Measurements from ENCODE around the gene MYBPC2.
"Not testable (repeated sequence)": the region's sequence is repeated elsewhere in the genome, so short reads cannot be mapped to it uniquely, and the experiment has no call there.

Gene MYBPC2

DNA sequence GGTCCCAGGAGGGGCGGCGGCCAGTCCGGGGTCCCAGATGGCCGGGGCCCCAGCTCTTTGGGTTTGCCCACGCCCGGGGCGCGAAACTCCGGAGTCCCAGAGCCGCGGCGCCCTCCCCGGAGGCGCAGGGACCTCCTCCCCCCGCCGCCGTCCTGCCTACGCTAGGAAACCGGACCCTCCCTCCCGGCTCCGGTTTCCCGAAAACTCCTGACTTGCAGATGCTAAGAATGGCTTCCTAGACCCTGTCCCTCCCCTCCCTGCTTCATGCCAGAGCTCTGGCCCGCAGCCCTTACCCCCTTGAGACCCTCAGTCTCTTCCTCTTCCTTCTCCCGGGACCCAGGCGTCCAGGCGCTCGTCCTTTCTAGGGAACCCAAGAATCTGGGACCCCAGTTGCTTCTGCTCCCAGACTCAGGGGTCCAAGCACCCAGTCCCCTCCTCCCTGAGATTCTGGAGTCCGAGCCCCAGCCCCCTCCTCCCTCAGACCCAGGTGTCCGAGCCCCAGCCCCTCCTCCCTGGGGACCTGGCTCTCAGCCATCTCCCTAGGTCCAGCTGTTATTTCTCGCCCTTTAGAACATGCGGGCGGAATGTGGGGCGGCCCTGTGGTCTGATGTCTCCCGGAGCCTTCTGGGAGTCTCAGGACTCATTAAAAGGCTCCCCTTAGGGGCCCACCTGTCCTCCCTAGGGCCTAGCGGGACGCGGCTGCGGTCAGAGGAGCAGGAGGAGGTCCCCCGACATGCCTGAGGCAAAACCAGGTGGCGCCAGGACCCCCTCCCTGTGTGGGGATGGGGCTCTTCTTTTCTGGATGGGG is at the start of gene MYBPC2:
TSS of gene MYBPC2 (plus strand) at position 672 of the 808 bp plus-strand sequence. CDS start at position 734, 62 bp downstream.
- DNase-seq = no peak

DNA sequence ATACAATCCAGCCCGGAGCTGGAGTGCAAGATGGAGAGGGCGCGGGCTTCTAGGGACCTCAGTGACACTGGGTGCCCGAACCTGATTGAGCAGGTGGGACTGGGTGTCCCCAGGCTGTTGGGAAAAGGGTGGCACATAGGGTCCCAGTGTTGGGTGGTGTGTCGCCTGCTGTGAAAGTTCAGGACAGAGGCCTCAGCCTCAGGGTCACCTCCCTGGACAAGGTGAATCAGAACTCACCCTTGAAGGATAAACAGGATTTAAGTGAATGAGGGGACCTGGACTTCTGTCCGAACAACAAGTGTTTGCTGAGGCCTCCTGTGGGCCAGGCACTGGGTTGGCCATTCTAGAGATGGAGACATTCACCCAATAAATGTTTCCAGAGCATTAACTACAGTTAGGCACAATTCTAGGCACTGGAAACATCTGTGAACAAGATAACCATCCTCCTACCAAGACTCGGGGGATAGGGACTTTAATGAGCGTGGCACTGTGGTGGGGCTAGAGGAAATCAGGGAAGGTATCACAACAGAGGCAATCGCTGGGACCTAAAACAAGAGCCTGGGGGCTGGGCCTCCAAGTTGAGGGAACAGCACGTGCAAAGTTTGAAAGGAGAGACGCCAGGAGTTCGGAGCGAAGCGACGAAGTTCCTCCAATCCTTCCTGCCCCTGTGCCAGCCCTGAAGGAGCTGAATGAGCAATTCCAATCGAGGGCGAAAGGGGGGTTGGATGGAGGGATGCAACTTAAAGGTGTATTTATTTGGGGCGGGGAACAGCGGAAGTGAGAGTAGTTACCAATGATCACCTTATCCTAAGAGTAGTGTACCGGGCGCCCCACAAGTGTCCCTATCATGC is 49.5 kb upstream of the MYBPC2 start:
- DNase-seq = peak in 1 of 2 experiments; percentile 37

DNA sequence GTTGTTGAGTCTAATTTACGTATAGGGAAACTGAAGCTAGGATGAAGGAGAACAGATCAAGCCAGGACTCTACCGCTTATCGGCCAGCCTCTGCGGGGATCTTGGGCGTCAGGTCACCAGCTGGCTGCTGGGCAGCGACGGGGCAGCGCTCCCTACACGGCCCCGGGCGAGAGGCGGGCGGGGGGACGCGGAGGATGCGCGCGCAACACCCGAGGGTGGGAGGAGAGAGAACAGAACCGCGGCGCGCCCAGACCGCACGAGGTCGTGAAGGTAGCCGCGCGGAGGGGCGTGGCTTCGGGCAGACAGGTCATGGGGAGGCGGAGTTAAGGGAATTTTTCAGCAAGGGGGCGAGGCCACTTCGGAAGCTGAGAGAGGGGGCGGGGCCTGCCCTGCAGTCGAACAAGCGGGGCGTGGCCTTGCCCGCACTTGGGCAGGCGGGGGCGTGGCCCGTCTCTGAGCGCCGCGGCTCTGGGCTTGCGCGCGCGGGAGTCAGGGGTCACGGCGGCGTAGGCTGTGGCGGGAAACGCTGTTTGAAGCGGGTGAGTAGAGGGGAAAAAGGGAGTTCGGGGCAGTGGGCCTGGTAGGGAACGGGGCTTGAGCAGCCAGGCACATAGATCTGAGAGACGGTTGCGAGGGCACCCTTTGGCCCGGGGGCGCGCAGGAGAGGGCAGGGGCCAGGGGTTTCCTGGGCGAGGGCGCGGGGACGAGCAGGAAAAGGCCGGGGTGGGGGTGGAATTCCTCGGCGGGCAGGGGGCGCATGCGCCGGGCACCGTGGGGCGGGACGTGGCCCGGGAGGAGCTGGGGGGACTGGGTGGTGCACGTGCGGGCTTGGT is 48.6 kb upstream of the MYBPC2 start, which contains the start of gene POLD1:
TSS of gene POLD1 (plus strand) at position 496 of the 833 bp plus-strand sequence. CDS start 14,505 bp downstream, outside the sequence.
- peak; percentile 95 to 98 for DNase-seq

DNA sequence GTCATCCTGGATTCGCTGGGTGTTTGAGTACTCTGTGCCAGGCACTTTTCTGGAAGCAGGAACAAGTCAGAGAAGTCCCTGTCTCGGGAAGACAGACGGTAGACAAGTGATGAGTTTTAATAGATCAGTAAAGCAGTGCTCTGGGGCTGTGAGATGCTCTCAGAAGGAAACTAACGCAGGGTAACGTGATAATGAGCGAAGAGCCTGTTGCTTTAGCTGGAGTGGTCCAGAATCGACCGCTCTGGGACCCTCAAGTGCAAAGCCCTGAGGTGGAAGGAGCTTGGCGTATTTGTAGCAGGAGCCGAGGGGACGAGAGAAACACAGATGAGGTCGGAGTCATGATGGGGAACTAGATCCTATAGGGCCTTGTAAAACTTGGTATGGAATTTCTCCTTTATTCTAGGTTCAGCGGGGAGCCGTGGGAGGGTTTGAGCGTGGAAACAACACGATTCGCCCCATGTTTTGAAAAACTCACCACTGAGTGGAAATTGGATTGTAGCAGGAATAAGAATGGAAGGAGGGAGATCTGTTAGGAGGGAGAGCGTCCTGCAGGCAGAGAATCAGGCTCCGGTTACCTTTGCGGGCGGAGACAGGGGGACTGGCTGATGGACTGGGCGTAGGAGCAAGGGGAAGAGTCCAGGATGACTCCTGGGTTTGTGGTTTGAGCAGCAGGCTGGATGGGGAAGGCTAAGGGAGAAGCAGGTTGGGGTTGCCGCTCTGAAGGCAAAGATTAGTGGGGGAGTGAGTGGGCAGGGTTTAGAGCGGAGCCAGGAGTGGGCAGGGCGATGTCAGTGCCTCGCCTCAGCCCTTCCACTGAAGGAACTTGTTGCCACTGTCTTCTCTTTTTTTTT is 47.8 kb upstream of the MYBPC2 start:
- DNase-seq = peak in 1 of 2 experiments; percentile 36

DNA sequence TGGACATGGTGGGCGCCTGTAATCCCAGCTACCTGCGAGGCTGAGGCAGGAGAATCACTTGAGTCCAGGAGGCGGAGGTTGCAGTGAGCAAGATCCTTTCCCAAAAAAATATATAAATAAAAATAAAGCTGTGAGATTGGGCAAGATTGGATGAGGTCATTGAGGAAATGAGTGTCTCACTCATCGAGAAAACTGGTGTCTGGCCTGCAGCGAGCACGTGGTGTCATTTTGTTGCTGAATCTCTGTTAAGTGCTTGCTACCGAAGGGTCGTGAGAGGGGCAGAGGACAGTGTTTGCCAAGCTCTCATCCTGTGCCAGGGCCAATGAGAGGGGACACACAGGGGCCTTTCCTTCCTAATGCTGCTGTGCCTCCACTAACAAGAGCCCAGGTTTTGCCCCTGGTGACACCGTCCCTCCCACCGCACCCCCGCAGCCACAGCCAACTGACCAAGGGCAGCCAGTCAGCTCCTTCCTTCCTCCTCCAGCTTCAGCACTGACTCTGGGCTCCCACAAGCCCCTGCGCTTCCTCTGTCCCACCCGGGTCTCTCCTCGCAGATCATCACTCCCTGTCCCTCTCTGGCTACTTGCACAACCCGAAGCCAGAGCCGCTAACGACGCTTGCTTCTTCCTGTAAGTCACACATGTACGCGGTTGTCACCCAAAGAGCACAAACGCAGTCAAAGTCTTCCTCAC is 45.4 kb upstream of the MYBPC2 start:
- no peak for DNase-seq

DNA sequence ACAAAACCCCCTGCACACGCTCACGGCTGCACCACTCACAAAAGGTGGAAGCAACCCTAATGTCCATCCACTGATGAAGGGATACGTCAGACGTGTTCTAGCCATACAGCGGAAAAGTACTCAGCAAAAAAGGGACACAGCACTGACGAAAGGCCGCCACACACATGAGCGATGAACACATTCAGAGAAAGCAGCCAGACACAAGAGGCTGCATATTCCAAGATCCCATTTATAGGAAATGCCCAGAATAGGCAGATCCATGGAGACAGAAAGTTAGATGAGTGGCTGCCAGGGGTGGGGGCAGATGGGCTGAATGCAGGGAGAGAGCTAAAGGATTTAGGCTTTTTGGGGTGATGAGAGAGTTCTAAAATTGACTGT is 44.8 kb upstream of the MYBPC2 start:
- DNase-seq = no peak

DNA sequence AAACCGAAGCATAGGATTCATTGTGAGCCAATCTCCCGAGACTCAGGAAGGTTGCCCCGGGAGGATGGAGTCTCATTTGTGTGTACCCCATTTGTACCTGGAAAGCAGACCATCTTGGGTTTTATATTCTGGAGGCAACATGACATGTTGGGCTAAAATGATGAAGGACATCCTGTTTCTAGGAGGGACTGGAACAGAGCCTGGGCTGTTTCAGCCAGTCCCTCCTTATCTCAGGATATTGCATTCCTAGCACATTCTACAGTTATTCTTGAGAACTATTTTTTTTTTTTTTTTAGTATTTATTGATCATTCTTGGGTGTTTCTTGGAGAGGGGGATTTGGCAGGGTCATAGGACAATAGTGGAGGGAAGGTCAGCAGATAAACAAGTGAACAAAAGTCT is 42.4 kb upstream of the MYBPC2 start:
- DNase-seq = not testable (repeated sequence)

DNA sequence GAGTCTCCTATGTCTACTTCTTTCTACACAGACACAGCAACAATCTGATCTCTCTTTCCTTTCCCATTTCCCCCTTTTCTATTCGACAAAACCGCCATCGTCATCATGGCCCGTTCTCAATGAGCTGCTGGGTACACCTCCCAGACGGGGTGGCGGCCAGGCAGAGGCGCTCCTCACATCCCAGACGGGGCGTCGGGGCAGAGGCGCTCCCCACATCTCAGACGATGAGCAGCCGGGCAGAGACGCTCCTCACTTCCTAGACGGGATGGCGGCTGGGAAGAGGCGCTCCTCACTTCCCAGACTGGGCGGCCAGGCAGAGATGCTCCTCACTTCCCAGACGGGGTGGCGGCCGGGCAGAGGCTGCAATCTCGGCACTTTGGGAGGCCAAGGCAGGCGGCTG is 41.7 kb upstream of the MYBPC2 start:
- not testable (repeated sequence) for DNase-seq

DNA sequence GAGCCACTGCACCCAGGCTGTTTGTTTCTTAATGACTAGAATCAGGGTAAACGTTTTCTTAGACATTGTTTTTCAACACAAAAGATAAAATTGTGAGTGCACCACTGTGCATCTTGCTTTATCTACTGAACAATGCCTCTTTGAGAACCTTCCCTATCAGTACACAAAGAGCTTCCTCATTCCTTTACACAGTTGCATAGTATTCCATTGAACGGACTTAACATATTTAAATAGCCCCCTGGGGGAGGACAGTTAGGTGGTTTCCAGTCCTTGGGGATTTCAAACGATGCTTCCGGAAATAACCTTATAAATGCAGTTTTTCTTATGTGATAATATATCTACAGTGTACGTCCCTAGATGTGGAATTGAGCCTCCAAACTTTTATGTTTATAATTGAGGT is 39.9 kb upstream of the MYBPC2 start:
- DNase-seq = no peak

DNA sequence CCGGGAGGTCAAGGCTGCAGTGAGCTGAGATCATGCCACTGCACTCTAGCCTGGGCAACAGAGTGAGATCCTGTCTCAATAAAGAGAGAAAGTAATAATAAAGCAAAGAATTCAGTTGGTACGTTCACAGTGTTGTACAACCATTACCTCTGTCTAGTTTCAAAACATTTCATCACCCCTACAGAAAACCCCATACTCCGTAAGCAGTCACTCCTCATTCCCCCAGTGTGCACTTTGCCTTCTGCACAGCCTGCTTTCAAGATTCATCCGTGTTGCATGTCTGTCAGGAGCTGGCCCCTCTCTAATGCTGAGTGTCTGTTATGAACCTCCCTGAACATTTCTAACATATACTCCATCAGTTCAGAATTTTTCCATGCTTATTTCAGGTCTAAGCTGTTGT is 39.1 kb upstream of the MYBPC2 start:
- DNase-seq = no peak

DNA sequence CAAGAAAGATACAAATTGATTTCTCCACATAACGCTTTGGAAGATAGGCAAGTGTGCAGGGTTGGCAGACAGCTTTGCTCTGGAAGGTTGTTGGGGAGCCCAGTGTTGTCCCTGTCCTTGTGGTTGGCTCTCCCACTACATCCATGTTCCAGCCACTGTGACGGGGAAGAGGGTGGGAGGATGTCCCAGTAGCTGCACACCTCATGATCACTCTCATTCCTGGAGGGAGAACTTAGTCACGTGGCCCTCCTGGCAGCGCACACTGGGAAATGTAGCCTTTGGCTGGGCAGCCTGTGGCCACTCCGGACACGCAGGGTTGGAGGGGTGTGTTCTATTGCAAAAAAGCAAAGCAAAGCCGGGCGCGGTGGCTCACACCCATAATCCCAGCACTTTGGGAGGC is 38.7 kb upstream of the MYBPC2 start:
- no peak for DNase-seq

DNA sequence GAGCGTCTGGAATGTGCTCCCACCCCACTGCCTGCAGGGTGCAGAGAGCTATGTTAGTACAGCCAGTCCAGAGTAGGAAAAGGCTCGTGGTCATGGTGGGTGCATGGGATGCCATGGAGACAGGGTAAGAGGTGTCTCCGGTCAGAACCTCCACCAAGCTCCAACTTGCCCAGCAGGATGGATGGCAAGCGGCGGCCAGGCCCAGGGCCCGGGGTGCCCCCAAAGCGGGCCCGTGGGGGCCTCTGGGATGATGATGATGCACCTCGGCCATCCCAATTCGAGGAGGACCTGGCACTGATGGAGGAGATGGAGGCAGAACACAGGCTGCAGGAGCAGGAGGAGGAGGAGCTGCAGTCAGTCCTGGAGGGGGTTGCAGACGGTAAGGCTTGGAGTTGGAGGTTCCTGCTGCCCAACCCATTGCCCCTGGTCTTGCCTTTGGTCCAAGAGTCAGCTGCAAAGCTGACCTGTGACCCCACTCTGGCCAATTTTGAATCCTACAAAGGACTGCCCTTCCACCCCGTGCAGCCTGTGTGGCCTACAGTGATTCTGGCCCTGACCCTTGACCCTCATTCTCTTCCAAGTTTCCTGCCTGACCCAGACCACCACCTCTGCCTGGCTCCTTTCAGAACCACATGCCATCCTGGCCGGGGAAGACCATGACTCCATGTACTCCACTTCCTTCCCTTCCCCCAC is 33.9 kb upstream of the MYBPC2 start:
- DNase-seq = no peak

DNA sequence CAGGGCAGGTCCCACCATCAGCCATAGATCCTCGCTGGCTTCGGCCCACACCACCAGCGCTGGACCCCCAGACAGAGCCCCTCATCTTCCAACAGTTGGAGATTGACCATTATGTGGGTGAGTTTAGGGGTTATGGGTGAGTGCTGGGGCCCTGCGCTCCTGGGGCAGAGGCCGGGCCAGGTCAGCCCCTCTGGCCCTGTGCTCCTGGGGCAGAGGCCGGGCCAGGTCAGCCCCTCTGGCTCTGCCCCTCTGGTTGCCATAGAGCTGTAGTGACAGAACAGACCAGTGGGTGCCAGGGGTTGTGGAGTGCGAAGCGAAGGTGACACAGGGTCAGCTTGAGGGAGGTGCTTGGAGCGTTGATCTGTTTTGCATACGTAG is 33.3 kb upstream of the MYBPC2 start:
- no peak for DNase-seq

DNA sequence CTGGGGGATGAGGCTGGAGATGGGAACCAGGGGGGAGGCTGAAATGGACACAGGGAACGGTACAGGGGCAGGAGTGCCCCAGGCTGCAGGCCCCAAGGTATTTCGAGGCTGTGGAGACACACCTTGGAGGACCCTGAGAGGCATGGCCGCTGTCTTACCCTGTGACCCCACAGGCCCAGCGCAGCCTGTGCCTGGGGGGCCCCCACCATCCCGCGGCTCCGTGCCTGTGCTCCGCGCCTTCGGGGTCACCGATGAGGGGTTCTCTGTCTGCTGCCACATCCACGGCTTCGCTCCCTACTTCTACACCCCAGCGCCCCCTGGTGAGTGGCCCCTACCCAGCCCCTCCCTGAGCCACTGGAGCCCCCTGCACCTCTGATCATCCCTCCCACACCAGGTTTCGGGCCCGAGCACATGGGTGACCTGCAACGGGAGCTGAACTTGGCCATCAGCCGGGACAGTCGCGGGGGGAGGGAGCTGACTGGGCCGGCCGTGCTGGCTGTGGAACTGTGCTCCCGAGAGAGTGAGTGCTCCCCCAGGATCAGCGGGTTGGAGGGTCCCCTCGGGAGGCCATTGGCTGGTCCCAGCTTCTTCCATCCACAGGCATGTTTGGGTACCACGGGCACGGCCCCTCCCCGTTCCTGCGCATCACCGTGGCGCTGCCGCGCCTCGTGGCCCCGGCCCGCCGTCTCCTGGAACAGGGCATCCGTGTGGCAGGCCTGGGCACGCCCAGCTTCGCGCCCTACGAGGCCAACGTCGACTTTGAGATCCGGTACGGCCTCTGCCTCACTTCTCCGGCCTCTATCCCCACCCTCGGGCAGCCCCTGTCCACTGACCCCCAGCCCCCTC is 30.9 kb upstream of the MYBPC2 start:
- DNase-seq = no peak

DNA sequence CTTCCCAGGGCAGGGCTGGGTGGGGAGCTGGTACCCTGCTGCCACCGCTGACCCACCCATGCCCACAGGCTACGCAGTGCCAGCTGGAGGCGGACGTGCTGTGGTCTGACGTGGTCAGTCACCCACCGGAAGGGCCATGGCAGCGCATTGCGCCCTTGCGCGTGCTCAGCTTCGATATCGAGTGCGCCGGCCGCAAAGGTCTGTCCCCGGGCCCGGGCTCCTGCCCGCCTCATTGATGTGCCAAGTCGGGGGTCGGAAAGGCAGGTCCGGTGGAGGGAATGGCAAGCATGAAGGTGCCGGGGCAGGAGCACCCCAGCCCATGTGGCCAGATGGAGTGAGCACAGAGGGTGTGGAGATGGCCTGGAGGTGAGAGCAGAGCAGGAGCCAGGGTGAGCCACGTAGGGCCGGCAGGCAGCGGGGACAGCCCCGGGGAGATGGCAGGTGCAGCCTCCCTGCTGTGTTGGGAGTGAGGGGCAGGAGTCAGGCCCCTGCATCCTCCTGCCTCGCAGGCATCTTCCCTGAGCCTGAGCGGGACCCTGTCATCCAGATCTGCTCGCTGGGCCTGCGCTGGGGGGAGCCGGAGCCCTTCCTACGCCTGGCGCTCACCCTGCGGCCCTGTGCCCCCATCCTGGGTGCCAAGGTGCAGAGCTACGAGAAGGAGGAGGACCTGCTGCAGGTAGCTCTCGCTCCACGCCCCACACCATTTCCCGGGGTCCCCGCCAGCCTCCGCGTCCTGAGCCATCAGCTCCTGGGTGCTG is 30.0 kb upstream of the MYBPC2 start:
- no peak for DNase-seq

DNA sequence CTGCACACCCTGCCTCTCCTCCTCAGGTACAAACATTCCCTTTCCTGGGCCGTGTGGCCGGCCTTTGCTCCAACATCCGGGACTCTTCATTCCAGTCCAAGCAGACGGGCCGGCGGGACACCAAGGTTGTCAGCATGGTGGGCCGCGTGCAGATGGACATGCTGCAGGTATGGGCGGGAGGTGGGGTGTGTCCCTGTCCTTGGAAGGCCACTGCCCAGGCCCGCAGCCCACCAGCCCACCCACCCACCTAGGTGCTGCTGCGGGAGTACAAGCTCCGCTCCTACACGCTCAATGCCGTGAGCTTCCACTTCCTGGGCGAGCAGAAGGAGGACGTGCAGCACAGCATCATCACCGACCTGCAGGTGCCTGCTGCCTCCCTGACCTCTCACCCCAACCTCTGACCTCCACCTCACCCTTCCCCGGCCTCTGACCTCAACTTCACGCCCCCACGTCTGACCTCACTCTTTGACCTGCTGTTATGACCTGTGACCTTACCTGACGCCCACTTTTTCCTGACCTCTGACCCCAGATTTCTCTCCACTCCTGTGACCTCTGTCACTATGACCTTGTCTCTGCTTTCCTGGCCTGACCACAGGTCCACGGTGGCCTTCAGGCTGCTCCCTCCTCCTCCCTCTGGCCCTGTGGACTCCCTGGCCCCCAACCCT is 26.4 kb upstream of the MYBPC2 start:
- no peak for DNase-seq

DNA sequence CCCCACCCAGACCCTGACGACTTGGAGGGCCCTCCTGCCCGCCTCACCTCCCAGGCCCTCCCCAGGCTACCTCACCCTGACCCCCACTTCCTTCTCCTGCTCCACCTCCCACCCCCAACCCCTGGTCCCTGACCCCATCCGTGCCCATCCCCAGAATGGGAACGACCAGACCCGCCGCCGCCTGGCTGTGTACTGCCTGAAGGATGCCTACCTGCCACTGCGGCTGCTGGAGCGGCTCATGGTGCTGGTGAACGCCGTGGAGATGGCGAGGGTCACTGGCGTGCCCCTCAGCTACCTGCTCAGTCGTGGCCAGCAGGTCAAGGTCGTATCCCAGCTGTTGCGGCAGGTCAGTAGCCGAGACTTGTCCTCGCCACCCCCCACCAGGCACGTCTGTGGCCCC is 25.9 kb upstream of the MYBPC2 start:
- no peak for DNase-seq

DNA sequence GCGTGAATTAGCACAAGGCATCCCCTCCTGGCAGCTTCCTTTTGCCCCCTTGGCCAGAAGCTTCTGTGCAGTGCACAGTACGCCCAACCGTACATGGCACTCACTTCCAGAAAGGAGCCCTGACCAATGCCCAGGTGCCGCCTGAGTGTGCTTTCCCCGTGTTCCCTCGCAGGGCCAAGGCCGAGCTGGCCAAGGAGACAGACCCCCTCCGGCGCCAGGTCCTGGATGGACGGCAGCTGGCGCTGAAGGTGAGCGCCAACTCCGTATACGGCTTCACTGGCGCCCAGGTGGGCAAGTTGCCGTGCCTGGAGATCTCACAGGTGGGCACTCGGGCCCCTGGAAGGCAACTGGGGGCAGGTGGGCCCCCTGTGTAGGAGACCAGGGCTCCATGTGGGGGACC is 23.3 kb upstream of the MYBPC2 start:
- DNase-seq = no peak

DNA sequence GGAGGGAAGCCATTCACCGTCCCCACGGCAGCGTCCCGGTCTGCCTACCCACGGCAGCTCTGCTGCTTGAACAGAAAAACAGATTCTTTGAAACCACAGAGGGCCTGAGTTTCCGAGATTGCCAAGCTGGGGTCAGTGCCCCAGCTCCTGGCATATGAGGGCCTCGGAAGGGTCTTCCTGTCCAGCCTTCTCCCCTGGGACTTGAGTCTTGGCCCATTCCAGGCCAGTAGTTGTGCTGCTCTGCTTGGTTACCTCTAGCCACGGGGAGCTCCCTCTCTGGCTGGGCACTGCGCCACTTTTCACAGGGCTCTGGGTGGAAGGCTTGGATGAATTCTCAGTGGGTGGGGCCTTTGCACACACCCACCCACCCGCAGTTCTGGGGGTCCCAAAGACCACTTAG is 22.6 kb upstream of the MYBPC2 start:
- DNase-seq = no peak

All from NCI-H2081 (cell line).